ENCODE measurements around the gene GFOD1.
"Not testable (repeated sequence)": the region's sequence is repeated elsewhere in the genome, so short reads cannot be mapped to it uniquely, and the experiment has no call there.

The GFOD1 gene

DNA sequence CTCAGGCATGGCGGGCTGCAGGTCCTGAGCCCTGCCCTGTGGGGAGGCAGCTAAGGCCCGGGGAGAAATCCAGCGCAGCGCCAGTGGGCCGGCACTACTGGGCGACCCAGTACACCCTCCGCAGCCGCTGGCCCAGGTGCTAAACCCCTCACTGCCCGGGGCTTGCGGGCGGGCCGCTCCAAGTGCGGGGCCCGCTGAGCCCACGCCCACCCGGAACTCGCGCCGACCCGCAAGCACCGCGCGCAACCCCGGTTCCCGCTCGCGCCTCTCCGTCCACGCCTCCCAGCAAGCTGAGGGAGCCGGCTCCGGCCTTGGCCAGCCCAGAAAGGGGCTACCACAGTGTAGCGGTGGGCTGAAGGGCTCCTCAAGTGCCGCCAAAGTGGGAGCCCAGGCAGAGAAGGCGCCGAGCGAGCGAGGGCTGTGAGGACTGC lies 23.8 kb upstream of the GFOD1 start:
- DNase-seq (ENCODE audit: low spot score), result not testable (repeated sequence)

DNA sequence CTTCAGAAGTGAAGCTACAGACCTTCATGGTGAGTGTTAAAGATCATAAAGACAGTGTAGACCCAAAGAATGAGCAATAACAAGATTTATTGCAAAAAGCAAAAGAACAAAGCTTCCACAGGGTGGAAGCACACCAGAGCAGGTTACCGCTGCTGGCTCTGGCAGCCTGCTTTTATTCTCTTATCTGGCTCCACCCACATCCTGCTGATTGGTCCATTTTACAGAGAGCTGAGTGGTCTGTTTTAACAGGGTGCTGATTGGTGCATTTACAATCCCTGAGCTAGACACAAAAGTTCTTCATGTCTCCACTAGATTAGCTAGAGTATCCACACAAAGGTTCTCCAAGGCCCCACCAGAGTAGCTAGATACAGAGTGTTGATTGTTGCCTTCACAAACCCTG lies 23.0 kb upstream of the GFOD1 start:
- not testable (repeated sequence) for DNase-seq (ENCODE audit: low spot score)

- DNase-seq (ENCODE audit: low spot score), result no peak
These were observed 21.6 kb upstream of the GFOD1 start for GRCh38 chr6:13508711-13509705.

DNA sequence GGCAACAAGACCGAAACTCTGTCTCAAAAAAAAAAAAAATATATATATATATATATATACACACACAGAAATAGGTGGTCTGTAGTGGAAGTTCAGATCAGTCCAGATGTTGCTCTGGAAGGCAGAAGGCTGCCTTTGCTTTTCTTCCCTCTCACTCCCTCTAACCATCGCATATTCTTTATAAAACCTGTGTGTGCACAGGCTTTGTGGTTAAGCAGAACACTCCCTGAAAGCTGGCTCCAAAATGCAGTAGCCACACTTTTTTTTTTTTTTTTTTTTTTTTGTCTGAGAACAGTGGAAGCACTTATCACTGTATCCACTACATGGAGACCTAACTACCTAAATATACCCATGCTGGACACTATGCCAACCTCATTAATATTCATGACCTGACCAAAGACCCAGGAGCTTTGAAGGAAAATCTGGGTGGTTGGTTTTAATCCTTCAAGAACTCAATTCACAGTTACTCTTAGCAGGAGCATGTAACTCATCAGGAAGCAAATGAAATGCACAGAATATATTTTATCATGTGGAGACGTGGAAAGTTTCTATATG lies 20.0 kb upstream of the GFOD1 start:
- DNase-seq (ENCODE audit: low spot score), result no peak

GRCh38 chr6:13505345-13505734 lies 17.9 kb upstream of the GFOD1 start:
- no peak for DNase-seq (ENCODE audit: low spot score)

DNA sequence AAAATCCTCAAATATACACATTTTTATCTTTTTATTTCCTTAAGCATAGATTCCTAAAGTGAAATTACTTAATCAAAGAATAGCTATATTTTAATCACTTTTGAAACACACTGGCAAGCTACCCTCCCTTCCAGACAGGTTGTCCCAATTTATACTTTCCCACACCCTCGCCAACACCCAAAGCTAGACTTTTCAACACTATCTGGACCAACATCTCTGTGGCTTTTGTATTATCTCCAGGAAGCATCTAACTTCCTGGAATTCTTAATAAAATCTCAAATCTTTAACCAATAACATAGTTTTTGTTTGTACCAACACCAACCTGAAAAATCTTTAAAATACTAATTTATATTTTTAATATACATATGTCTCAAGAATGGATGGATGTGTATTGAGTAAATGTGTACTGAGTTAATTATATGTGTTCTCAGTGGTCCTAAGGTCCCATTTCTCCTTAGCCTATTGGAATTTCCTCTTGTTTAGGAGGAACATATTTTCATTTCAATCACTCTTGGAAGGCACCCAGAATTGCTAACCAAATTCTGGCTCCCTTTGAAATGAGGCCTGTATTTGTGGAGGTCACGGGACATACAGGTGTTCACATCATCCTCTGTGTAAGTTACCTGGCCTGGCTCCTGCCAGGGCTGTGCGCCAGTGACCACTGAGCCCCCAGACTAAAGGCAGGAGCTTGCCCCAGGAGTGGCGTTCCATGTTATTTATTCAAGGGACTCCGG lies 17.4 kb upstream of the GFOD1 start:
- no peak for DNase-seq (ENCODE audit: low spot score)

DNA sequence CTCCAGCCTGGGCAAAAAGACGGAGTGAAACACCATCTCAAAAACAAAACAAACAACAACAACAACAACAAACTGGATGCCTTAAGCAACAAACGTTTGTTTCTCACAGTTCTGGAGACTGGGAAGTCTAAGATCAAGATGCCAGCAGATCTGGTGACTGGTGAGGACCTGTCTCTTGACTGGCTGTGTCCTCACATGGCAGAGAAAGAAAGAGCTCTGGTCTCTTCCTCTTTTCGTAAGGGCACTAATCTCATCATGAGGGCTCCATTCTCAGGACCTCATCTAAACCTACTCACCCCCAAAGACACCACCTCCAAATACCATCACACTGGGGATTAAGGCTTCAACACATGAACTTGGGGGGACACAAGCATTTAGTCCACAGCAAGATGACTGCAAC lies 13.5 kb upstream of the GFOD1 start:
- DNase-seq (ENCODE audit: low spot score), result no peak

GRCh38 chr6:13500264-13500663 lies 12.9 kb upstream of the GFOD1 start:
- DNase-seq (ENCODE audit: low spot score), result no peak

DNA sequence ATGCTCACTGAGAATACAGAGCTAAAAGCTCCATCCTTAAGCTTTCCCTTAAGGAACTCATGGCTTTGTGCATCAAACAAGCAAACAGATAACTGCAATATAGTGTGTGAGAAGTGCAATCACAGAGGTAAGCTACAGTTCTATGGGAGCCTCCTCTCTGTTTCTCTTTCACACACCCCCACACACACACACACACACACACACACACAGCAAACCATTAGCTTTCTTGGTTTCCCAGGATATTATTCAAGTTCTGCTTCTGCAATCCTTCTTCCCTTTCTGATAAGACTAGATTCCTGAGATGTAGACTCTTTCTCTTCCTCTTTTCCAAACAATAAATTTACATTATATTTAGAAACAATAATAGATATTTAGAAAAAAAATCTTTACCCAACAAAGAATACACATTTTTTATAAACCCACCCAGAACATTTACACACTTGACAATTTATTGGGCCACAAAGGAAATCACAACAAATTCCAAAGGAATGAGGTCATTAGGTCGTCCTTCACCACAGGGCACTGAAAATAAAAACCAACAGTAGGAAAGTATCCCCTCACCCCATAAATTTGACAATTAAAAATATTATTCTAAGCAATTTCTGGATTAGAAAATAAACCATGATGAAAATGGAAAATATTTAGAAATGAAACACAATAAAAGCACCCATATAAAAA lies 9.3 kb upstream of the GFOD1 start:
- DNase-seq (ENCODE audit: low spot score), result no peak

DNA sequence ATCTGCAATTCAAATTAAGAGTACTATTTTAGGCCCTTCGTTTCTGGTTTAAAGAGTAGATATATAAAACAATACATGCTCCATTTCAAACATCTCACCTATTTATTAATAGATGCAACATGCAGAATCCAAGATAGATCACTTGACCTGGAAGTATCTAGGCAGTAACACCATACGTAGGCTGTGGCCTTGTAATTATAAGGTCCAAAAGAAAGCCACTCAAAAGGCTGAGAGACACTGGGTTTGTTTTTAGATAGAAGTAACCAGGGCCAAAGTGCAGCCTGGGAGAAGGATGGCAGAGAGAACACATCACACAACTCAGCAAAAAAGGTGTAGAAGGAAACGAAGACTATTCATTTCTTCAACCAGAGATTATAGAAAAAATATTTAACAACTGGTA lies 8.4 kb upstream of the GFOD1 start:
- no peak for DNase-seq (ENCODE audit: low spot score)

DNA sequence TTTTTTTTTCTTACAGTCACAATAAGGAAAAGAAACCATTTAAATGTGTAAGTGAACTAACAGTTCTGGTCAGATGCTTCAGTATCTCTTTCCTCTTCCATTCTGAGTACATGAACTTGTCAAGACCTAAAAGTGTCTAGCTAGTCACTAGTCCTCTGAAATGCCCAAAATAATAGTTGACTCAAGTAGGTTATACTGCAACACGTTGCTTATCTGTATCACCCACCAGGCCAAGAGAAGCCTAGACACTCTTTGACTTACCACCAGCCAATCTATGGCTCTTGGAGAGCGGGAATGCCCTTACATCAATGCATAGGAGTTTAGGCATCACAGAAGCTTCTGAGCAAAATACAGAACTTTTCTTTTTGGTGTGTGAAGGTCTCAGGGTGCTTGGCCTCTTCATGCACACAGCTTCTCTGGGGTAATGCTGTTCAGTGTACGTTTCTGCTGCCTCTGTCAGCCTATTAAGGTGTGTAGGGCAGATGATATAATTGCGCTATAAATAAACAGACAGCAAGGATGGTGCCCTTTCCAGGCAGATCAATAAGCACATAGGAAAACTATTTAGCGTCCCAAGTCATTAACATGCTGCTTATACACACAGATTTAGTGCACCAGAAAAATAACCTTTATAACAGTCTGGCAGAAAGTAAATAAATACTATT lies 7.8 kb upstream of the GFOD1 start:
- DNase-seq (ENCODE audit: low spot score), result no peak

DNA sequence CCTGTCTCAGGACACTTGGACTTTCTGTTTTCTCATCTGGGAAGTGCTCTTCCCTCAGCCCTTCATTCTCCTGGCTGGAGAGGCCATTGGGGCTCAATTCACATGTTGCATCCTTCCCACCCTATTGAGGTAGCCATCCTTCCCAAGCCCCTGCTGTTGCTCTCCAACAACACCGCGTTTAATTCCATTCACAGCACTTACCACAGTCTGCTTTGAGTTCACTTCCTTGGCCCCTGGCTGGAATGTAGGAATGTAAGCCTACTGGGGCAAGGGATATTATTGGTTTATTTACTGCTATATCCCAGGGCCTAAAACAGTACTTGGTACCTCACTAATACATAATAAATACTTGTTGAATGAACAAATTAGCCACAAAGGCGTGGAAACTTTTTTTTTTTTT lies 6.7 kb upstream of the GFOD1 start:
- DNase-seq (ENCODE audit: low spot score), result no peak

- no peak for DNase-seq (ENCODE audit: low spot score)
These were observed 5.7 kb upstream of the GFOD1 start for GRCh38 chr6:13493147-13493546.

- no peak for DNase-seq (ENCODE audit: low spot score)
These were observed 5.0 kb upstream of the GFOD1 start for GRCh38 chr6:13492357-13492756.

DNA sequence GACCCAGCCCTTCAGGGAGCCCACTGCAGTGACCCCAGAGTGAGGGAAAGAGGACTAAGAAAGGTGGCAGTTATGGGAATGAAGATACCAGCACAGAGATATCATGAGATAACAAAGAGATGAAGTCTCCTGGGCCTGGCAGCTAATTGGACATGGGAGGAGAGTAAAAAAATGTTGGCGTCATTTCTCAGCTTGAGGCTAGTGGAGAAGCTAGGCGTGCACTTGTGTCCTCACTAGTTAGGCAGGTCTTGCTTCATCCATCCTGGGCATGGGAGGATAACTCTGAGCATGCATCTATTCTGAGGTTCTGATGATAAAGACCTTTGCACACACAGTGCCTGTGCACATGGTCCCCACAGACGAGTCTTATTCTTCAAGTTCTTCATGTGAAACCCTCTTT lies 4.1 kb upstream of the GFOD1 start:
- no peak for DNase-seq (ENCODE audit: low spot score)

DNA sequence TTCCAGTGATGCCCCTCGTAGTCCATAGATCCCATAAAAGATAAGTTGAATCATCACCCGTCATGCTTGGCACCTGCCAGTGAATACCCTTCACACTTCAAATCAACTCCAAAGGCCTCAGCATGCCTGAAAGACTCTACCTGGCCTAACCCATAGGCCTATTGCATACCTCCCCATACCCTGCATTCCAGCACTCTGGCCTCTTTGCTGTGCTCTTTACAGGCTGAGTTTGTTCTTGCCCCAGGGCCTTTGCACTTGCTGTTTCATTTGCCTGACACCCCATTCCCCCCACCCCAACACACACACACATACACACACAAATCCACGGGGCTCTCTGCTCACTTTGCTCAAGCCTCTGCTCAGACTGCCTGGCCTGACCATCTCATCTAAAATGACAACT lies 3.0 kb upstream of the GFOD1 start:
- no peak for DNase-seq (ENCODE audit: low spot score)

GRCh38 chr6:13488896-13489237 lies 1.5 kb upstream of the GFOD1 start:
- no peak for DNase-seq (ENCODE audit: low spot score)

DNA sequence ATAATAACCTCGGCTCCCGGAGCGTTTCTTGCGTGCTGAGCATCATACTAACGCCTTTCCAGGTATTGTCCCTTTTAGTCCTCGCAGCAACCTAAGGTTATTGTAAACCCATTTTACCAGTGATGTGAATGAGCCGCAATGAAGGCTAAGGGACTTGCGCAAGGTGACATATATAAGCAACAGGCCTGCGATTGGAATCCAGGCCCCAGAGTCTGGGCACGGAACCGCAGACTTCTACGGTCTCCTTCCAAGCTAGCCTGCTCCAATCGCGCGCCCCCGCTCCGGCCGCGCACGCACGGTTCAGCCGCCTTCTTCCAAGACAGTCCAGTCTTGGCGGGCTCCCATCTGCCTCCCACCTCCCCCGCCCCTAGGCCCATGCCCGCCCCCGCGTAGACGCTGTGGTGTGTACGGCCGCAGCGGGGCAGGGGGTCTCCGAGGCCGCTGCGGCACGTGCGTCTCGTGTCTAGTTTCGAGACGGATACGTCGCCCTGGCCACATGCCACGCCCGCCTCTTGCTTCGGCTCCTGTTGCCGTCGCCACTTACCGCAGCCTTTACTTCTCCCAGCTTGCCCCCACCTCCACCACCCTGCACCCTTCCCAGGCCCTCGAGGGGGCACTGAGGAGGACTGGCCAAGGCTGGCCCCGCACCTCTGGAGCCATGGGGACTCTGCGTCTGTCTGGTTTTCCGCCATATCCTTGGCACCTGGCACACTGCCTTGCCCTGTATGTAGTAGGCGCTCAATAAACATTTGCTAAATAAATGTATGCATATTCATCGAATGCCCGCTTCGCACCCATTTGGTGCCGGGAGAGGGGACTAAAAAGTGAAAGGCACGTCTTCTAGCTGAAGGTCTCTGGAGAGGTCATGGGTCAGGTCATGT lies 855 bp upstream of the GFOD1 start:
- DNase-seq (ENCODE audit: low spot score), result no peak

DNA sequence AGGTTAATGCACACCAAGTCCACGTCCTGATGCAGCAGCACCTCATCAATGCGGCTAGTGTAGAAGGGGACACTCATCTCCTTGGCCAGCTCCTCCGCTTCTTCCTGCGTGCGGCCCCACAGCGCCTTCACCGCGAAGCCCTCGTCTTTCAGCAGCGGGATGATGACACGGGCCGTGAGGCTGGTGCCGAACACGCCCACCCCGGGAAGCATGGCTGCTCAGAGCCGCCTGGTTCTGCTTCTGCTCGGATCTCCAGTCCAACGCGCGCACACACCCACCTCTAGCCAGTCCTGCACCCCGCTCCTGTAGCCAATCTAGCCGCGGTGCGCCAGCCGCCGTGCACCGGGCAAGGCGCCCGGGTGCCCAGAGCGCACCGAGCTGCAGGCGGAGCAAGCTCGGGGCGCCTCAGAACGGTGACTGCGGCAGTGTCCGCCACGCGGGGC lies 700 bp downstream of the GFOD1 start:
- DNase-seq (ENCODE audit: low spot score), result peak; percentile 44

GRCh38 chr6:13485923-13486562 lies 1.4 kb downstream of the GFOD1 start:
- peak; percentile 34 for DNase-seq (ENCODE audit: low spot score)

Data from hematopoietic multipotent progenitor cell treated with erythropoietin and hydrocortisone succinate and interleukin-3 and kit ligand, for 17 days (in vitro differentiated cells).